Kidney (tissue), 14 donors: ENCODE measurements around the gene SH3GLB1. TPM values are rescaled to one million over a fixed set of nuclear protein-coding genes. Genes with fewer than 3 reads are reported as not detected.

Experiments
- DNase-seq, 5 donors: peaks; one replicate each; pipeline ENCODE4 v3.0.0-alpha.2; 2013 to 2020
- FAIRE-seq: peaks from 2 replicates; lab custom pipeline; 2012; peaks lifted over from hg19 to GRCh38; lab: Jason Lieb, UNC
- H3K27ac ChIP-seq, 2 donors: one replicate each; pipeline ENCODE4 v1.7.0; 2013; ENCODE audit warnings: low read depth in 2 of 2, low read length in 2 of 2, inconsistent platforms in 1 of 2
- H3K27me3 ChIP-seq: one replicate; pipeline ENCODE4 v1.7.1; 2013; ENCODE audit warnings: low read length, inconsistent platforms; ENCODE audit not compliant: control insufficient read depth, insufficient read depth
- H3K36me3 ChIP-seq, 3 donors: one replicate each; pipeline versions ENCODE4 v1.7.0 to v1.7.1; 2013; ENCODE audit warnings: low read length in 3 of 3, control low read depth in 1 of 3, inconsistent platforms in 1 of 3; ENCODE audit not compliant: insufficient read depth in 3 of 3, control insufficient read depth in 2 of 3
- H3K4me1 ChIP-seq, 3 donors: one replicate each; pipeline versions ENCODE4 v1.7.0 to v1.7.1; 2013; ENCODE audit warnings: low read length in 3 of 3, inconsistent platforms in 1 of 3, low read depth in 1 of 3; ENCODE audit not compliant: control insufficient read depth in 2 of 3, insufficient read depth in 2 of 3
- H3K4me3 ChIP-seq, 3 donors: one replicate each; pipeline versions ENCODE4 v1.7.0 to v1.8.1; 2013; ENCODE audit warnings: low read length in 3 of 3, control low read depth in 1 of 3, inconsistent platforms in 1 of 3
- H3K9ac ChIP-seq, 3 donors: one replicate each; pipeline versions ENCODE4 v1.7.0 to v1.7.1; 2013; ENCODE audit warnings: low read length in 3 of 3, control low read depth in 1 of 3, inconsistent platforms in 1 of 3
- H3K9me3 ChIP-seq, 3 donors: one replicate each; pipeline versions ENCODE4 v1.7.0 to v1.7.1; 2013; ENCODE audit warnings: low read length in 3 of 3, control low read depth in 1 of 3, inconsistent platforms in 1 of 3; ENCODE audit not compliant: control insufficient read depth in 2 of 3, insufficient read depth in 1 of 3
- CTCF ChIP-seq: IDR thresholded peaks from 3 replicates; pipeline ENCODE4 v1.5.1; 2012; ENCODE audit warnings: mild to moderate bottlenecking, moderate library complexity, borderline replicate concordance; ENCODE audit not compliant: insufficient read depth; ENCODE audit errors: extremely low read depth
- intact Hi-C: fragments of 100-400 bp; cut with DNase I; formaldehyde crosslinking; loops from one replicate; pipeline ENCODE4 v1.11.1; 2022
- polyA plus RNA-seq: library from polyadenylated mRNA; stranded (reverse); fragments of 350-450 nt; fragmentation: Illumina TruSeq; extraction: RNeasy Lipid Tissue Mini Kit (QIAGEN cat#74804); gene quantifications from one replicate; pipeline ENCODE4 v1.2.3, GENCODE V29; 2014; ENCODE audit warnings: low read depth, low replicate concordance; ENCODE audit not compliant: insufficient read depth
- total RNA-seq: library from RNA; stranded (reverse); fragmentation: NEBNext Ultra II Directional; extraction: Animal tissue kit (Norgen Biotek cat#: 25700); gene quantifications from one replicate; pipeline ENCODE4 v1.2.1, GENCODE V29; 2021
- donor health status: control.
- donor health status: control.
- donor health status: control.
- donor health status: control.
- donor health status: control.
- donor health status: DM: yes; HTN: yes; CAD: no.
- donor health status: Normal renal cell carcinoma (clear cell type).

The SH3GLB1 gene
- total and polyA plus RNA-seq, 2 donors from 2014 or later, result 47.9 to 79.7 TPM

- intact Hi-C loops, result no loop called here
- Histone ChIP-seq H3K36me3 (no peaks in the 10 kb centered on the region), H3K4me3 (peak overlapping the region; percentile 84 to 96 (median 86)), H3K27ac (peak overlapping the region; percentile 96 to 97), H3K27me3 (no peaks in the 10 kb centered on the region), H3K4me1 (peaks cover 0 to 21% (median 3%) of the 10 kb centered on the region in 3 donors), H3K9me3 (no peaks in the 10 kb centered on the region), H3K9ac (peak overlapping the region; percentile 76 to 98 (median 94))
- no peak for TF ChIP-seq CTCF
- DNase-seq (peak; percentile 66 to 83 (median 82)), FAIRE-seq (no peak)
Measured at GRCh38 chr1:86704972-86705664, 742 bp downstream of the SH3GLB1 start.

GRCh38 chr1:86705665-86705985, 1.2 kb downstream of the SH3GLB1 start:
- intact Hi-C loops, result no loop called here
- FAIRE-seq, result no peak
- peak overlapping the region; percentile 76 to 98 (median 94) for H3K9ac ChIP-seq
- TF ChIP-seq CTCF, result no peak
- H3K4me3 ChIP-seq, result peak overlapping the region; percentile 84 to 96 (median 86)
- no peaks in the 10 kb centered on the region for H3K27me3 ChIP-seq
- DNase-seq, result no peak
- peak overlapping the region; percentile 96 to 97 for H3K27ac ChIP-seq
- peaks cover 0 to 21% (median 3%) of the 10 kb centered on the region in 3 donors for H3K4me1 ChIP-seq
- H3K9me3 ChIP-seq, result no peaks in the 10 kb centered on the region
- H3K36me3 ChIP-seq, result no peaks in the 10 kb centered on the region

GRCh38 chr1:86706018-86706635, 1.8 kb downstream of the SH3GLB1 start:
- intact Hi-C loops, result no loop called here
- Histone ChIP-seq H3K4me1 (peaks cover 0 to 21% (median 3%) of the 10 kb centered on the region in 3 donors), H3K27me3 (no peaks in the 10 kb centered on the region), H3K9ac (peak overlapping the region; percentile 76 to 98 (median 94)), H3K9me3 (no peaks in the 10 kb centered on the region), H3K27ac (peak overlapping the region; percentile 96 to 97), H3K4me3 (peak overlapping the region; percentile 84 to 96 (median 86)), H3K36me3 (no peaks in the 10 kb centered on the region)
- DNase-seq, result peak in 2 of 5 donors; percentile 16 to 22
- no peak for FAIRE-seq
- TF ChIP-seq CTCF, result no peak
